ENCODE data around the gene NSFL1C. TPM values are rescaled to one million over a fixed set of nuclear protein-coding genes. Genes with fewer than 3 reads are reported as not detected.
A peak's percentile ranks its signal among the peaks of the same experiment; 100 is the strongest.

NSFL1C gene
- 23.9 to 45.4 TPM (median 38.8 TPM) in 3 replicates for polyA plus RNA-seq
- polyA plus RNA-seq (2011; ENCODE audit: low read depth) = 197 TPM
- 39.1 and 51.0 TPM in 2 replicates for polyA plus RNA-seq (2011; cell fraction: cytosol; rRNA removed)
- 58.2 and 59.0 TPM in 2 replicates for polyA plus RNA-seq (2011; cell fraction: nucleus; rRNA removed)
- 99.1 and 116 TPM in 2 replicates for polyA plus RNA-seq (2012; ENCODE audit: low replicate concordance)
- polyA minus RNA-seq = 19.8 to 28.9 TPM (median 20.8 TPM) in 3 replicates
- polyA minus RNA-seq (2011; cell fraction: cytosol; rRNA and poly(A)+ RNA removed) = 11.1 TPM
- polyA minus RNA-seq (2011; cell fraction: nucleus; rRNA and poly(A)+ RNA removed) = 19.9 and 28.5 TPM in 2 replicates

- DNase-seq (ENCODE audit: low read depth, low spot score) (no peak), FAIRE-seq (no peak)
- dilution Hi-C loops (cut with MboI; ENCODE audit: extremely low pct_ligation_motif_present, low sequenced_read_pairs) = no loop called here
- peak within 1 kb of the TSS; percentile 71 for H2AFZ ChIP-seq (ENCODE audit: control insufficient read depth, low read length)
- H3K27ac ChIP-seq (ENCODE audit: control insufficient read depth, insufficient read depth, low read length) = peak within 1 kb of the TSS; percentile 75
- peak within 1 kb of the TSS; percentile 95 for H3K9ac ChIP-seq (ENCODE audit: control insufficient read depth, extremely low read depth, insufficient read depth, low read length)
- H3K4me1 ChIP-seq (ENCODE audit: control insufficient read depth, extremely low read depth, insufficient read depth, low read length) = peaks cover 35% of the 10 kb centered on the region
- H3K79me2 ChIP-seq (ENCODE audit: control insufficient read depth, insufficient read depth, low read length) = peaks cover 48% of the 10 kb centered on the region
- H3K27me3 ChIP-seq (ENCODE audit: control insufficient read depth, extremely low read depth, insufficient read depth, low read length) = no peaks in the 10 kb centered on the region
- peak; percentile 22 to 93 (median 89) for TF ChIP-seq CTCF (optimal IDR thresholded peaks at IDR 0.05 in 1 of 3, IDR thresholded peaks at IDR 0.05 in 1 of 3, conservative IDR thresholded peaks at IDR 0.05 in 1 of 3; ENCODE audit: extremely low read depth in 1 of 3, insufficient read depth in 2 of 3, low read length in 3 of 3)
- no peak for TF ChIP-seq EZH2 (IDR thresholded peaks at IDR 0.05; ENCODE audit: low read length)
- H3K4me3 ChIP-seq (ENCODE audit: control insufficient read depth in 2 of 3, extremely low read depth in 1 of 3, insufficient read depth in 2 of 3, low read depth in 1 of 3, low read length in 3 of 3) = peak within 1 kb of the TSS; percentile 57 to 85 (median 73)
- H3K4me2 ChIP-seq (ENCODE audit: control insufficient read depth, extremely low read depth, insufficient read depth, low read depth, low read length) = peak within 1 kb of the TSS; percentile 84
- H3K36me3 ChIP-seq (ENCODE audit: control insufficient read depth in 2 of 2, extremely low read depth in 1 of 2, insufficient read depth in 2 of 2, low read length in 2 of 2) = peaks cover 12 to 32% of the 10 kb centered on the region in 2 experiments
- peaks cover 6% of the 10 kb centered on the region for H4K20me1 ChIP-seq (ENCODE audit: control insufficient read depth, extremely low read depth, insufficient read depth, low read length)
- peaks cover 2% of the 10 kb centered on the region for H3K9me1 ChIP-seq (ENCODE audit: control insufficient read depth, extremely low read depth, insufficient read depth, low read length)
- H3K9me3 ChIP-seq (ENCODE audit: control insufficient read depth, low read depth, low read length) = no peaks in the 10 kb centered on the region
These were observed at the start of gene NSFL1C for GRCh38 chr20:1466211-1467081. Gene NSFL1C, minus strand, starts transcription at chr20:1466849. Its CDS starts 25 bp downstream, at chr20:1466824.

GRCh38 chr20:1513801-1514200, 47.2 kb upstream of the NSFL1C start:
- no peak overlapping the region for H3K9ac ChIP-seq (ENCODE audit: control insufficient read depth, extremely low read depth, insufficient read depth, low read length)
- H3K4me3 ChIP-seq (ENCODE audit: control insufficient read depth in 2 of 3, extremely low read depth in 1 of 3, insufficient read depth in 2 of 3, low read depth in 1 of 3, low read length in 3 of 3) = no peak overlapping the region
- FAIRE-seq (no peak), DNase-seq (ENCODE audit: low read depth, low spot score) (no peak)
- no peaks in the 10 kb centered on the region for H4K20me1 ChIP-seq (ENCODE audit: control insufficient read depth, extremely low read depth, insufficient read depth, low read length)
- no peaks in the 10 kb centered on the region for H3K4me1 ChIP-seq (ENCODE audit: control insufficient read depth, extremely low read depth, insufficient read depth, low read length)
- TF ChIP-seq EZH2 (IDR thresholded peaks at IDR 0.05; ENCODE audit: low read length) (no peak), CTCF (optimal IDR thresholded peaks at IDR 0.05 in 1 of 3, IDR thresholded peaks at IDR 0.05 in 1 of 3, conservative IDR thresholded peaks at IDR 0.05 in 1 of 3; ENCODE audit: extremely low read depth in 1 of 3, insufficient read depth in 2 of 3, low read length in 3 of 3) (no peak)
- H3K9me1 ChIP-seq (ENCODE audit: control insufficient read depth, extremely low read depth, insufficient read depth, low read length) = no peaks in the 10 kb centered on the region
- H3K4me2 ChIP-seq (ENCODE audit: control insufficient read depth, extremely low read depth, insufficient read depth, low read depth, low read length) = no peak overlapping the region
- dilution Hi-C loops (cut with MboI; ENCODE audit: extremely low pct_ligation_motif_present, low sequenced_read_pairs) = no loop called here
- no peaks in the 10 kb centered on the region for H3K9me3 ChIP-seq (ENCODE audit: control insufficient read depth, low read depth, low read length)
- no peaks in the 10 kb centered on the region for H3K27me3 ChIP-seq (ENCODE audit: control insufficient read depth, extremely low read depth, insufficient read depth, low read length)
- no peak overlapping the region for H2AFZ ChIP-seq (ENCODE audit: control insufficient read depth, low read length)
- H3K36me3 ChIP-seq (ENCODE audit: control insufficient read depth in 2 of 2, extremely low read depth in 1 of 2, insufficient read depth in 2 of 2, low read length in 2 of 2) = no peaks in the 10 kb centered on the region
- no peak overlapping the region for H3K27ac ChIP-seq (ENCODE audit: control insufficient read depth, insufficient read depth, low read length)
- no peaks in the 10 kb centered on the region for H3K79me2 ChIP-seq (ENCODE audit: control insufficient read depth, insufficient read depth, low read length)
